Stimulated activated naive CD4-positive, alpha-beta T cell (primary cell): ENCODE data around the gene OR4F3.
"Not testable (repeated sequence)": the region's sequence is repeated elsewhere in the genome, so short reads cannot be mapped to it uniquely, and the experiment has no call there.

Experiments
- DNase-seq, 6 experiments: peaks; one replicate each; lab custom pipeline; 2025; lab: John Stamatoyannopoulos, UW

The OR4F3 gene

GRCh38 chr5:181366968-181367367, at the start of gene OR4F3:
OR4F3 (plus strand) TSS chr5:181367268.
- DNase-seq: not testable (repeated sequence)
